ENCODE data around the gene AP3B1.

Gene AP3B1

DNA sequence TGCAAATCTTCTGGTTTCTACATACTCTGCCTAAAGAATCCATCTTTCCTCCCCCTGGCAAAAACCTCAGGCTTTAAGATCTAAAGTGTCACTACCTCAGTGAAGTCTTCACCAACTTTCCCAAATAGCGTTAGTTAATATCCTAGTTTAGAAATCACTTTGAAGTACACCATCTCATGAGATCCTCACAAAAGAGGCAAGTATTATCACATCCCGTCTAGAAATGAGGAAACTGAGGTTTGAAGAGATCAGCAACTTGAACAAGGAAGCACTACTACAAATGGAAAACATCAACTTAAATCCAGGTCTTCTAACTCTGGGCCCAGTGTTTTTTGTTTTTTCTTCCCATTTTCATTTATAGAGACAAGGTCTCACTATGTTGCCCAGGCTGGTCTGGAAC lies 4.6 kb downstream of the AP3B1 start:
- no peak for DNase-seq (ENCODE audit: low read depth in 2 of 2, low spot score in 1 of 2)

DNA sequence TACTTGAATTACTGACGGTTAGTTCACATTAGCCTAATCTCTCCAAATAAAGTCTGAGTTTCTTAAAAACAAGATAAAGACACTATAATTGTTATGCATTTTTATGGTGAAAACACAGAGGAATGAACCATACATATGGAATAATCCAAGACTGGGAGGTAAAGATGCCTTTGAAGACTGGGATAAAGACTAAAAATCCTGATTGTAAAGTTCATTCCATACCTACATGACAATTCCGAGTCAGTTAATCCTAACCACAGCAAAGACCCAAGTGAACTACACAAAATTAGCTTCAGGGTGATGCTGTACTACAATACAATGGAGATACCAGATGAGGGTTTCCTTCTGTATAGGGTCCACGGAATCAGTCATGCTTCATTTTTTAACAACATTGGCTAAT lies 6.3 kb downstream of the AP3B1 start:
- DNase-seq (ENCODE audit: low read depth in 2 of 2, low spot score in 1 of 2), result no peak

DNA sequence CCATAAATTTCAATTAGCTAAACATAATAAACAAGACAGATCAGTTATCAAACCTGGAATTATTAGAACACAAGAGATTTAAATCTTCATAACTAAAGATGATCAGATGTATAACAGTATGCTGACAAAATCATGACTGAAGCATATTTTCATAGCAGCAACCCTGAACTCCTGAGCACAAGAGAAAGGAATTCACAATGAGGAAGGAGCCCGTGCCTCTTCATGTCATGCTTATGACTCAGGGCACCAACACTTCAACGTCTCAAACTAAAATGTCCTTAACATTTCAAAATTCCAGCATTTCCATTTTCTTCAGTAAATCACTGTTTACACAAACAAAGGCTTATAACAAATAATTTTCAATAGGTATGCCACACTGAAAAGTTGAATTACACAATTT lies 6.7 kb downstream of the AP3B1 start:
- no peak for DNase-seq (ENCODE audit: low read depth in 2 of 2, low spot score in 1 of 2)

DNA sequence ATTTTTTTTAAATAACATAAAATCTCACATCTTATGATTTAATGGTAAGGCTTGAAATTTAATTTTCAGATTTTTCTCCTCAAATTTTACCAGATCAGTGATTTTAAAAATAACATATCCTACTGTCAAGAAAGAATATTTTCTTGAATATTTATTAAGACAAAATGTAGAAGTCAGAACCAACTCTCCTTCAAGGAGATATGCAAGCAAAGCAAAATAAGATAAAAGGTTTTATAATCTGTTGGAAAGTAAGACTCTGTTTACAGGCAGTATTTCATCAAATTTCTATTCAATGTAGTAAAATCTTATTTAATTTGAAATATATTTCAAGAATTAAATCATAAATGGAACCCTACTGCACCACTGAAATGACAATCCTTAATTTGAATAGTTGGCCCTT lies 7.3 kb downstream of the AP3B1 start:
- no peak for DNase-seq (ENCODE audit: low read depth in 2 of 2, low spot score in 1 of 2)

DNA sequence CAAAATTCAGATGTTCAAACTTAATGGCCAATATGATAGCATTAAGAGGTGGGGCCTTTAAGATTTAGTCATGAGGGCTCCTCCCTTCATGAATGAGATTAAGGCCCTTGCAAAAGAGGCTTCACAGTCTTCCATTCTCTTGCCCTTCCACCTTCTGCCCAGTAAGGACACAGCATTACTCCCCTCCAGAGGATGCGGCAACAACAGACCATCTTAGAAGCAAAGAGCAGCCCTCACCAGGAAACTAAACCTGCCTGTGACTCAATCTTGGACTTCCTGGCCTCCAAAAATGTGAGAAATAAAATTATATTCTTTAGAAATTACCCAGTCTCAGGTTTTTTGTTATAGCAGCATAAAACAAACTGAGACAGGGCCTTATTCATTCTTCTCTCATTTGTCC lies 8.2 kb downstream of the AP3B1 start:
- DNase-seq (ENCODE audit: low read depth in 2 of 2, low spot score in 1 of 2), result no peak

DNA sequence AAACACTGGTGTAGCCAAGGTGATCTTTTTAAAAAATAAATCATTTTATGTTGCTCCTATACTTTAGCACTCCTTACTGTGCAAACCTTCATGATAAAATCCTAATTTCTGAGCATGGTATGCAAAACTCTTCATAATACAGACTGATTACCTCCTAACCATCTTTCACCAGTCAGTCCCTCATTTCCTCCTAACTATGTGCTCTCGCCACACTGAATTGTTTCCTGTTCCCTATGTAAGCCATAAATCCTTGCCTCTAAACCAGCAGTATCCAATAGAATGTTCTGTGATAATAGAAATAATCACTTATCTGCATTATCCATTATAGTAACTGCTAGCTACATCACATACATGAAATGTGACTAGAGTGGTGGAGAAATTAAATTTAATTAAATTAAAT lies 10.7 kb downstream of the AP3B1 start:
- DNase-seq (ENCODE audit: low read depth in 2 of 2, low spot score in 1 of 2), result no peak

DNA sequence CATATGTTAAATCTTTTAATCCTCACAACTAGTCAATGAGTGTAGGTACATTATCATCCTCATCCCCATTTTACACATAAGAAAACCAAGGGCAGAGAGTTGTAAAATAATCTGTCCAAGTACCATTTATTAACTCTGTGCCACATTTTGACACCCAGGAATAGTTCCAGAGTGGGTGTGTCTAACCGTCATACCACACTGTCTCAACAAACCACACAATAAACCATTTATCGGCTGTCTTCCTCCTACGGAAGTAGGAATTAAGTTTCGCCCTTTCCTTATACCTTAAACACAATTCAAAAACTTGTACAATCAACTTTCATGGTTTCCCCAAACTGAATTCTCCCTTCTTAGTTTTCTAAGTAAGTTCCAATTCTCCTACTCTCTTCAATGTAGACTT lies 11.4 kb downstream of the AP3B1 start:
- DNase-seq (ENCODE audit: low read depth in 2 of 2, low spot score in 1 of 2), result no peak

DNA sequence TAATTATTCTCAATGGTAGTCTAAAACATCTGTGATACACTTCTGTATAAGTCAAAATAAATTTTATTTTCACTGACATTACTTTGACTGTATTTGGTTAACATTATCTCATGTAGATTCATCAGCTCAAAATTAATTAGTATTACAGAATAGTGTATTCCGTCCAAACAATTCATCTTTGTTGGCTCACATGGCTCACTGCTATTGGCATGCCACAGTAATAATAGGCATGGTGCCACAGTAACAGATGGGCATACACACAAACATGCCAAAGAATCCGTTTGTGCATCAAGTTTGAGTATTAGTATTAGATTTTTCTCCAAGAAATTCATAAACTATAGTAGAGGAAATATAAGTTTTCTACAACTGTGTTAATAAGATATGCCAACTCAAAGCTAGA lies 14.2 kb downstream of the AP3B1 start:
- no peak for DNase-seq (ENCODE audit: low read depth in 2 of 2, low spot score in 1 of 2)

DNA sequence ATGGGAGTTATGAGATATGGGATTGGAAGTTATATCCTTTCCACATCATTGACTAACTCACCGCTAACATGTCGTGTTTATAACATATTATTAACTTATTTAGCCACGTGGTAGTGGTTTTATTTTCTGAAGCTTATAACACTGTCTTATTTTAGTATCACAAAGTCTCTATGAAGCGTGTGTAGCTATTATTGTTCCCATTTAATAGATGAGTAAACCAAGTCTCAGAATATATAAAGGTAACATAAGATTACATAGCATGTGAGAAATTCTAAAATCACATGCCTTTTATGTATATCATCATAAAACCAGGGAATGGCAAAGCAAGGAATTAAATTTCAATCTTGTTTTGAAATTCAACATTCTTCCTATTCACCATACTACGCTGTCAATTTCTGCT lies 15.3 kb downstream of the AP3B1 start:
- DNase-seq (ENCODE audit: low read depth in 2 of 2, low spot score in 1 of 2), result no peak

DNA sequence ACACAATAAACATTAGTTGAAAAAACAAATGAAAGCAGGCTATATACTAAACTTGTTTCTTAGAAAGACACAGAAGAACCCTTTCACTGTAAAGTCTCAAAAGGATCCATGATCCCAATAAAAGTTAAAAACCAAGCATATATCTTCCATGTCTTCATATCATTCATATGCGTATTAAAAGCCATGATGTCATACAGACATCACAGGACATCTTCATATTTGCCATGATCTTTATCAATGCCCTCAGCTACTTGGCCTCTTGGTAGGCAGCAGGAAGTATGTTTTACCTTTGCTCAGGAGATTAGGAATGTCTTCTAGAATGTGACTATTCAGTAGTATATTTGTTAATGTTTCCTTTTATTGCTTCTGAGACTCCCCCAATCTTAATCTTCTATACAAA lies 16.8 kb downstream of the AP3B1 start:
- no peak for DNase-seq (ENCODE audit: low read depth in 2 of 2, low spot score in 1 of 2)

DNA sequence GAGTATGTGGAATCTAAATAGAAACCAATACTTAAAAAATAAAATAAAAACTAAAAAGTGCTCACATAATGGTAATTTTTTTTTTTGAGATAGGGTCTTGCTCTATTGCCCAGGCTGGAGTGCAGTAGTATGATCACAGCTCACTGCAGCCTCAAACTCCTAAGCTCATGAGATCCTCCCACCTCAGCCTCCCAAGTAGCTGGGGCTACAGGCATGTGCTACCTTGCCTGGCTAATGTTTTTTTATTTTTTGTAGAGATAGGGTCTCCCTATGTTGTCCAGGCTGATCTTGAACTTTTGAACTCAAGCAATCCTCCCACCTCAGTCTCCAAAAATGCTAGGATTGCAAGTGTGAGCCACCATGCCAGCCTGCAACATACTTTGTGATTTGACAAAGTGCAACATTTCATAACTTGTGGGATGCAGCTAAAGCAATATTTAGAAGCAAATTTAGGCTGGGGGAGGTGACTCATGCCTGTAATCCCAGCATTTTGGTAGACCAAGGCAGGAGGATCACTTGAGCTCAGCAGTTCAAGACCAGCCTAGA lies 18.4 kb downstream of the AP3B1 start:
- DNase-seq (ENCODE audit: low read depth in 2 of 2, low spot score in 1 of 2), result no peak

DNA sequence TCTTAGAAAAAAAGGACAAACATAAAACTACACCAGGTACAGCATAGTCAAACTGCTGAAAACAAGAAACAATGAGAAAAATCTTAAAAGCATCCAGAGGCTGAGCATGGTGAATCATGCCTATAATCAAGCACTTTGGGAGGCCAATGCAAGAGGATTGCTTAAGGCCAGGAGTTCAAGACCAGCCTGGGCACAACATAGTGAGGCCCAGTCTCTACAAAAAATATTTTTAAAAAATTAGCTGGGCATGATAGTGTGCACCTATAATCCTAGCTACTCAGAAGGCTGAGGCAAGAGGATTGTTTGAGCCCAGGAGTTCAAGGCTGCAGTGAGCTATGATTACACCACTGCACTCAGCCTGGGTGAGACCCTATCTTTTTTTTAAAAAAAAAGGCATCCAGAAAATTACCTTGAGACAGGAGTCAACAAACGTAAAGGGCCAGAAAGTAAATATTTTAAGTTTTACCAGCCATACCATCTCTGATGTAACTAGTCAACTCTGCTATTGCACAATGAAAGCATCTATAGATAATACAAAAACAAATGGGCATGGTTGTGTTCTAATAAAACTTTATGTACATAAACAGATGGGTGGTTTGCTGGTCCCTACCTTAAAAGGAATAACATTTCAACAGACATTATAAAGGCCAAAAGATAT lies 19.8 kb downstream of the AP3B1 start:
- DNase-seq (ENCODE audit: low read depth in 2 of 2, low spot score in 1 of 2), result no peak

DNA sequence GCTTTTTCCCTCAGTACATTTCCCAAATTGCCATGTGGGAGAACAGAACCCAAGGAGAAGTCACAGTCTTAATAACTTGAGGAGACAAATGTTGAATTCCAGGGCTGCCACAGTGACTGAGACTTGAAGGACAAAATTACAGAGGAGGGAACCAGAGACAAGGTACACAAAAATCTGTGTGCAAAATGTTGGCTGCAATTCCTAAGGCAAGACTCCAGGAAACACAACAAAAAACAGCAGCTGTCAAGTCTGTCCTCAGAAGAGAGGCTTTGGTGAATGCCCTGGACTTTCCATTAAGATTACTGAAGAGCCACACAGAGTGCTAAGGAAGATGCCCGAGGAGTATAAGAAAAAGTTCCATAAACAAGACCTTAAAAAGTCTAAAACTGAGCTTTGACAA lies 21.1 kb downstream of the AP3B1 start:
- no peak for DNase-seq (ENCODE audit: low read depth in 2 of 2, low spot score in 1 of 2)

DNA sequence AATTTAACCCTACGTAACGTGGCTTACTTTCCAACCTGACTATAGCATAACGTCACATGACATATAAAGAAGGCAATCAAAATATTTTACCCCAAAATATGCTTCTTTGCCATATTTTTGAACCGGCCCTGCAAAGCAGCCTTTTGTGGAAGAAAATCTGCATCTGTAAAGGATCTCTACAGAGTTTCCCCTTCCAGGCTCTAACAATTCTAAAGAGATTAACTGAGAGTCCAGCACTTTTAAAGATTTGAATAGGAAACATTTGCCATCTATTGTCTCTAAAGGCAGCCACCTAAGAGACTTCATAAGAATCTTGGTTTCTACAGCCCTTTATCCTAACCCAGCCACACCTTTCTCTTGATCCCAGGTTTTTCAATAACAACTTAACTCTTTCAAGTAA lies 22.7 kb downstream of the AP3B1 start:
- no peak for DNase-seq (ENCODE audit: low read depth in 2 of 2, low spot score in 1 of 2)

DNA sequence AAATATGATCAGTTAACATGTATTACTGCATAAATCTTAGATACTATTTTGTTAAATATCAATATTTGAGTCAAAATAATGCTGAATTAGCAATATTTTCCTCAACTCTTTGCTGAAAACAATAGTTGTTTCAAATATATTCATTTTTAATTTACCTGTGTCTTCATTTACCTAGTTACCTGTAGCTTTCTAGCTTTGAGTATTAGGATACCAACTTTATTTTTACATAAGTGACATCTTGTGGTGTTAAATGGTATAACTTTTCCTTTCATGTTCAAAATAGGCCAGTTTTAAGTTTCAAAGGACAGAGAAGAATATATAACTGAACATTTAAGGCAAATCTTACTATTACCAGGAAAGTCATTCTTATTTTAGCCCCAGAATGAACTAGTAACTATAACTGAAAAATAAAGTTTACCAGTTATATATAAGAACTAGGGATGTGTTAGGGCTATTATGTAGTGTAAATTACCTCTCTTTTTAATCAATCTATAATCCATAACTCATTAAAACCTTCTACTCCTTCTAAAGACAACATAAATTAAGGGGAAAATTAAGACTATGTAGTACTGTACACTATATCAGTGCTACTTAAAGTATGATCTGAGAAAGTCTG lies 25.3 kb downstream of the AP3B1 start:
- no peak for DNase-seq (ENCODE audit: low read depth in 2 of 2, low spot score in 1 of 2)

DNA sequence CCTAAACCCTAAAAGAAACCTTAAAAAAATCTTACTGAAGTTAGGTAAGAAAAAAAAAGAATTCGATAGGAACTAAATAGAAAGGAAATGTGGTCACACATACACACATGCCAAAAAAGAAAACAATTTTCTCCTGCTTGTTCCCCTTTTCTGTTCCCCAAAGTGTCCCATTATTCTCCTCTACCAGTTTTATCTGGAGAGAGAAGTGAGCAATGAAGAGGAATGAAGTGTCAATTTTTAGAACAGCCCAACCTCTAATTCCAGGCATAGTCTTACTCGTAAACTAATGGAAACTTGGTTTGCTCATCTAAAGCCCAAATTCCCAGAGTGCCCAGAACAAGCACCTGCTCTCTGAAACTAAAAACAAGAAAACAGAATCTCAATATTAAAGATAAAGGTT lies 26.1 kb downstream of the AP3B1 start:
- no peak for DNase-seq (ENCODE audit: low read depth in 2 of 2, low spot score in 1 of 2)

DNA sequence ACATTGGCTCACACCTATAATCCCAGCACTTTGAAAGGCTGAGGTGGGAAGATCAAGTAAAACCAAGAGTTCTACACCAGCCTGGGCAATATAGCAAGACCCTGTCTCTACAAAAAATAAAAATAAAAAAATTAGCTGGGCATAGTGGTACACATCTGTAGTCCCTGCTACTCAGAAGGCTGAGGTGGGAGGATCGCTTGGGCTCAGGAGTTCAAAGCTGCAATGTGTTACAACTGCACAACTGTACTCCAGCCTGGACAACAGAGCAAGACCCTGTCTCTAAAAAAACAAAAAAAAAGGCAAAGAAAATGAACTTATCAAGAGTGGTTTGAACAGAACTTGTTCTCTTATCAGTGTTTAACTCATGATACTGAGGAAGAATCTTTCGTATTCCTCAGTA lies 29.3 kb downstream of the AP3B1 start:
- DNase-seq (ENCODE audit: low read depth in 2 of 2, low spot score in 1 of 2), result no peak

DNA sequence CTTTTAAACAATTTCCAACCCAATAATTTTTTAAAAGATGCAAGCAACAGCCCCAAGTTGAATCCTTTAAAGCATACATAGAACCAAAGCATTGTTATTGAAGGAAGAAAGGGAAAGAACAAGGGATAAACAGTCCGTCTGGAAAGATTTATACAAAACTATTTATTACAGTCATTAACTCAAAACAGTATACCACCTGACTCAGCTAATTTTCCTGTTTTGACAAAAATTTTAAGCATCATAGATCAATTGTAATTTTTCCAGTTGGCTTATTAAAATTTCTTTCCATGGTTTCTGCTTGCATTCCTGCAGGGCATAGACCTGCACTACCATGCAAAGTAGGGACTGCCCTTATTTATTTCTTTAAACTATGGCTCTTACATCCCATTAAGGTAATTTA lies 29.9 kb downstream of the AP3B1 start:
- no peak for DNase-seq (ENCODE audit: low read depth in 2 of 2, low spot score in 1 of 2)

DNA sequence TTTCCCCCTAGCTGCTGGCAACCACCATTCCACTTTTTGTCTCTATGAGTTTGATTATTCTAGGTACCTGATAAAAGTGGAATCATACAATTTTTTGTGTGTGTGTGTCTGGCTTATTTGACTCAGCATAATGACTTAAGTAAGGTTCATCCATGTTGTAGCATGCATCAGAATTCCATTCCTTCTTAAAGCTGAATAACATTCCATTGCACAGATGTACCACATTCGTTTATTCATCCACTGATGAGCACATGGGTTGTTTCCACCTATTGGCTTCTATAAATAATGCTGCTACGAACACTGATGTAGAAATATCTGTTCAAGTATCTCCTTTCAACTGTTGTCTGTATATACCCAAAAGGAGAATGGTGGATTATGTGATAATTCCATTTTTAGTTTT lies 33.7 kb downstream of the AP3B1 start:
- DNase-seq (ENCODE audit: low read depth in 2 of 2, low spot score in 1 of 2), result no peak

DNA sequence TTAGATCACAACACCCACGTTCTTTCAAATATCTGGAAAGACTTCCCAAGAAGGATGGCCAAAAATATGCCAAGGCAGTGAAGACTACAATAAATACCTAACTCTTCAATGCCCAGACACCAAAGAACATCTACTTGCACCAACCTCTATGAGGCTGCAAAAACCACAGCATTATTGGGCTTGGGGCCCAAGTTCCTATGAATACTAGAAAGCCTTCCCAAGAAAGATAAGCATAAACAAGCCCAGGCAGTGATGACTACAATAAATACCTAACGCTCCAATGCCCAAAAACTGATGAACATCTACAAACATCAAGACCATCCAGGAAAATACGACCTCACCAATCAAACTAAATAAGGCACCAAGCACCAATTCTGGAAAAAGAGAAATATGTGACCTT lies 41.3 kb downstream of the AP3B1 start:
- DNase-seq (ENCODE audit: low read depth in 2 of 2, low spot score in 1 of 2), result no peak

DNA sequence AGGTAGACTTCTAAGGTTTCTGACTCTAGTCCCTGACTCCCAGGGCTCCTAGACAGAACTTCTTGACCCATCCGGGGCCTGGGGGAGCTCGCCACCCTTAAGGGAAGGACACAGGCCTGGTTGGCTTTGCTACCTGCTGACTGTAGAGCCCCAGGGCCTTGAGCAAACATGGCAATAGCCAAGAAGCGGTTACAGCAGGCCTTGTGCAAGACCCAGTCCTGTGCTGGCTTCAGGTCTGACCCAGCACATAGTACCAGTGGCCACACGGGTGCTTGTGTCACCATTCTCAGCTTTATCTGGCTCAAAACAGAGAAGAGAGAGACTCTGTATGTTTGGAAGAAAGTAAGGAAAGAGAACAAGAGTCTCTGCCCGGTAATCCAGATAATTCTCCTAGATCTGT lies 41.8 kb downstream of the AP3B1 start:
- DNase-seq (ENCODE audit: low read depth in 2 of 2, low spot score in 1 of 2), result no peak

DNA sequence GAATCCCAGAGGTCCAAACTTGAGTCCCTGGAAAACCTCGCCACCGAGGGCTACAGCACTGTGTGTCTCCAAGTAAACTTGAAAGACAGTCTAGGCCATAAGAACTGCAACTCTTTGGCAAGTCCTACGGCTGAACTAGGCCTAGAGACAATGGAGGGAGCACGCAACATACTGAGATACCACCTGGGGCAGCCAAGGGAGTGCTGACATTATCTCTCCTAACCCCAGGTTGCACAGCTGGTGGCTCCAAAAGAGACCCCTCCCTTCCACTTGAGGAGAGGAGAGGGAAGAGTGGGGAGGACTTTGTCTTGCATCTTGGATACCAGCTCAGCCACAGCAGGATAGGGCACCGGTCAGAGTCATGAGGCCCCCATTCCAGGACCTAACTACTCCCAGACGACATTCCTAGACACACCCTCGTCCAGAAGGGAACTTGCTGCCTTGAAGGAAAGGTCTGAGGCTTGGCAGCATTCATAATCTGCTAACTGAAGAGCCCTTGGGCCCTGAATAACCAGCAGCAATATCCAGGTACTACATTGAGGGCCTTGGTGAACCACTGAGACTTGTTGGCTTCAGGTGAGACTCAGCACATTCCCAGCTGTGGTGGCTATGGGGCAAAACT lies 42.7 kb downstream of the AP3B1 start:
- DNase-seq (ENCODE audit: low read depth in 2 of 2, low spot score in 1 of 2), result no peak

DNA sequence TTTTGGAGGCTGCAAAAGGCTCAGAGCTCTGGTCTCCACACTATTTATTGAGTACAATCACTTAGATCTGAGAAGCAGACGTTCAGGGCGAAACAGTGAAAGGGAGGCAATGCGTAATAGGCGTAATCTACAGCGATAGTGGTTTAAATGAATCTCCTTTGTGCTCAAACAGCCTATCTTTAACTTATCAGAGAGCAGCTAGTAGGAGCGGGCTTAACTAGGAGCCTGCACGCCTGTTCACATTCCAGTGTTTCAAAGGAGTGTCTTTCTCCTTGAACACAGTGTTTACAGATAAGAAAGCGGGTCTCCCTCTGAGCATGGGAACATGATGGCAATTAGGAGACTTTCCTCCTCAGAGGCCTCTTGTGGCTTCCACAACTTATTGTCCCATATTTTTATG lies 49.4 kb downstream of the AP3B1 start:
- DNase-seq (ENCODE audit: low read depth in 2 of 2, low spot score in 1 of 2), result no peak

All from stimulated activated CD8-positive, alpha-beta memory T cell treated with anti-CD3 and anti-CD28 coated beads, Interleukin-4, amount 100 ng/mL, for 1 hour (primary cell).